Stimulated activated CD8-positive, alpha-beta memory T cell treated with anti-CD3 and anti-CD28 coated beads, Interleukin-2, amount 100 ng/mL, for 48 hours (primary cell): ENCODE data around the gene RERE.
"Not testable (repeated sequence)": the region's sequence is repeated elsewhere in the genome, so short reads cannot be mapped to it uniquely, and the experiment has no call there.

ENCODE experiments used
- DNase-seq, 2 donors: peaks; one replicate each; pipeline ENCODE4 v3.0.0-alpha.2; 2020; ENCODE audit warnings: low read depth in 2 of 2

Gene RERE

DNA sequence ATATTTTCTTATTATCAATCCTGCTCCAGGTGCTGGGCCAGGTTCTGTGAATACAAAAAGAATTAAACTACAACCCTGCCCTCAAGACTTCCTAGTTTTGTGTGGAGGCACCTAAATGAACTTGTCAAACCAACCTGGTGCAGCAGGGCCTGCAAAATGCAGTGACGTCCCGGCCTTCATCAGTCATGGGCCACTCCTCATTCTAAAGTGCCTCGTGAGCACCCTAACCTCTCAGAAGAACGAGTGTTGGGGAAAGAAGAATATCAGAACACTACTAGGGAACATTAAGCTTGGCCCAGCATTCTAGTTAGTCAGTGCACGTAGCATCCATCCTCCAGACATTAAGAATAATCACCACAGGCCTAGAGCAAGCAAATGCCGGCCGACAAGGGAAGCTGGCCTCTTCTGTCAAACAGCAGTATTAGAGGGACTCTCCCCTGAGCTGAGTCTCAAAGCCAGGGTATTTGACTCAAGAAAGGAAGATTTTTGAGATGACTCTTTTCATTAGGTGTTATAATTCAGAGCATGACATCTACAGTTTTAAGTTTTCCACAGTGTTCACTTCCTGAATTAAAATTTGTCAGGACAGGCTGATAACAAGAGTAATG lies 361.6 kb downstream of the RERE start:
- DNase-seq = no peak

DNA sequence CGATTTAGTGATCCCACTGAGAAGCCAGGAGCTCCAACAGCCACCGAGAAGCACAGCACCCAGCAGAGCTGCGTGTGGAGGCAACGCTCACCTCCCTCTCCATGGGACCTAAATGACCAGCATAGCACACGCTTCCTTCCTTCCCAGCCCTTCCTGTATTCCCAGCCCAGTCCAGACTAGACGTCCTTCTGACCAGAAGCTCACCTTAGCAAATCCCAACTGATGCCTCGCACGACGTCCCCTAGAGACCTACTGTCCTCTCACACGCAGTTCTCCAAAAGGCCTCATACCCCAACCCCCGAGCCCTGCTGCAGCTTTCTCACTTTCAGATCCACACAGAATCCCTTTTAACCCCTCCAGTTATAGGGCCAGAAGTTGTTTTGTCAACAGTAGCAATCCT lies 367.1 kb downstream of the RERE start:
- DNase-seq = no peak

DNA sequence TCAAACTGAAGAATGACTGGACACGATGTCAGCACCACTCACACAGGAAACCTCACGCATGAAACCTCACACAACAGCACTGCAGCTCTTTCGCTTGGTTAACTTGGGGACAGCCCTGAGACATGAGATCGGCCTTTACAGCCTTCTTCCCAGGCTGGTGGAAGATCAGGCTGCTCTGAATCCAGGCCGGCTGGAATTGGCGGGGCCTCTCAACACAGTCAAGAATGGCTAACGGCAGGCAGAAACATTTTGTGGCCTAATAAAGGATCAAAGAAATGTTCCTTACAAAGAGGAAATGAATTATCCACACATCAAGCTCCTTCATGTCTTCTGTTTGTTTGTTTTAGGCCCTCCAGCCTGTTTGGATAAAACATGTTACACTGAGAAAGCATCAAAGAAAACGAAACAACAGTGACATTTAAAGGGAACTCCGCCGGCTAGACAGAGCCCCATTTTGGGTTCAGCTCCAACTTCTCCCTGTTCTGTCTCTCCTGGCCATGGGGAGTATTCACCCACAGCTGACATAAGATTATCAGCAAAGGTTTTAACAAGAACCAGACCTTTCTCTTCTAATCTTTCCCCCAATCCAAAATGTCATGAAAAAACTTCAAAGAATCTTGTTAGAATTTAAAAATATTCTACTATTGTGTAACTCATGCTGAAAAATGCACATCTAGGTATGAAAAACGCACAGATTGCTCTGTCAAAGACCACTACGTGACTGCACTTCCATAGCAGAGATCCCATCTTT lies 368.4 kb downstream of the RERE start:
- no peak for DNase-seq

DNA sequence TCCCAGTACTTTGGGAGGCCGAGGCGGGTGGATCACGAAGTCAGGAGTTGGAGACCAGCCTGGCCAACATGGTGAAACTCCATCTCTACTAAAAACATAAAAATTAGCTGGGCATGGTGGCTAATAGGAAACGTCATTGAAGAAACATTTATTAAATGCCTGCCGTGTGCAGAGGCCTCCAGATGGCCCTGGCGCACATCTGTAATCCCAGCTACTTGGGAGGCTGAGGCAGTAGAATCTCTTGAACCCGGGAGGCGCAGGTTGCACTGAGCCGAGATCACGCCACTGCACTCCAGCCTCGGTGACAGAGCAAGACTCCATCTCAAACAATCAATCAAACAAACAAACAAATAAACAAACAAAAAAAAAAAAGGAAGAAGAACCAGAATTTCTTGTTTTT lies 368.9 kb downstream of the RERE start:
- not testable (repeated sequence) for DNase-seq

DNA sequence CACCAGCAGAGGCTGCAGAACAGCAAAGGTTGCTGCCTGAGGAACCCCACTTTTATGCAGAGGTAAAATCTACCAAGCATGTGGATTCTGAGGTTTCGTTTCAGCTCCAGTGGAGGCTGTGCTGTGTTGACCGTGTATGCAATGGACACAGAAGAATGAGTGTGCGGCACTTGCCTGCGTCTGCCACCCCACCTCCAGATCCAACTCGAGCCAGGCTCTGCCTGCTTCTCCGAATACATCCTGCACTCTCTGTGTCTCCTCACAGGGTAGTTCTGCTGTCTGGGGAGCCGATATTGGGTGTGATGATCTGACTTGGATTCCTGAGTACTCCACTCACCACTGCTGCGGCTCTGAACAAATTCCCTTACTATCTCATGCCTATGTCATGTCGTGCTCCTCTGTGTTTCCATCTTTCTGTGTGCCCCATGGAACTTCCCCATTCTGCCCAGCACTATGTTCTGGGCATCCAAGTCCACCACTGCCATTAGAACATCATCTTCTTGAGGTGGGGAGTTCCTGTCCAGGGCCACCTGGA lies 369.8 kb downstream of the RERE start:
- no peak for DNase-seq

DNA sequence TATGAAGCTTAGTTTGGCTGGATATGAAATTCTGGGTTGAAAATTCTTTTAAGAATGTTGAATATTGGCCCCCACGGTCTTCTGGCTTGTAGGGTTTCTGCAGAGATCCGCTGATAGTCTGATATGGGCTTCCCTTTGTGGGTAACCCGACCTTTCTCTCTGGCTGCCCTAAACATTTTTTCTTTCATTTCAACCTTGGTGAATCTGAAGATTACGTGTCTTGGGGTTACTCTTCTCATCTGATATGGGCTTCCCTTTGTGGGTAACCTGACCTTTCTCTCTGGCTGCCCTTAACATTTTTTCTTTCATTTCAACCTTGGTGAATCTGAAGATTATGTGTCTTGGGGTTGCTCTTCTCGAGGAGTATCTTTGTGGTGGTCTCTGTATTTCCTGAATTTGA lies 371.3 kb downstream of the RERE start:
- not testable (repeated sequence) for DNase-seq

DNA sequence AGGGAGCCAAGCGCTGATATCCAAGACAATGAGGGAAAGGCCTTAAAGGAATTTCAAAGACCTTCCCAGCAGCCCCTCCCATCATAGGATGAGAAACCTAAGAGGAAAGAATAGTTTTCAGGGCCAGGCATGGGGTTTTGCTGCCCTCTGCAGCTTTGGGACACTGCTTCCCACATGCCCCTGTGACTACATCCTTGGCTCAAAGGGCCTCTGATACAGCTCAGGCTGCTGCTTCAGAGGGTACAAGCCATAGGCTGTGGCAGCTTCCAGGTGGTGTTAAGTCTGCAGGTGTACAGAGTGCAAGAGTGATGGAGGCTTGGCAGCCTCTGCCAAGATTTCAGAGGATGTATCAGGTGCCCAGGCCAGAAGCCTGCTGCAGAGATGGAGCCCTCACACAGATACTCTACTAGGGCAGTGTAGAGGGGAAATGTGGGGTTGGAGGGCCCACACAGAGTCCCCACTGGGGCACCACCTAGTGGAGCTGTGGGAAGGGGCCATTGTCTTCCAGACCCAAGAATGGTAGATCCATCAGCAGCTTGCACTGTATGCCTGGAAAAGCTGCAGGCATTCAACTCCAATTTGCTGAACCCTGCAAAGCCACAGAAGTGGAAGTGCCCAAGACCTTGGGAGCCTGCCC lies 373.8 kb downstream of the RERE start:
- DNase-seq = no peak

DNA sequence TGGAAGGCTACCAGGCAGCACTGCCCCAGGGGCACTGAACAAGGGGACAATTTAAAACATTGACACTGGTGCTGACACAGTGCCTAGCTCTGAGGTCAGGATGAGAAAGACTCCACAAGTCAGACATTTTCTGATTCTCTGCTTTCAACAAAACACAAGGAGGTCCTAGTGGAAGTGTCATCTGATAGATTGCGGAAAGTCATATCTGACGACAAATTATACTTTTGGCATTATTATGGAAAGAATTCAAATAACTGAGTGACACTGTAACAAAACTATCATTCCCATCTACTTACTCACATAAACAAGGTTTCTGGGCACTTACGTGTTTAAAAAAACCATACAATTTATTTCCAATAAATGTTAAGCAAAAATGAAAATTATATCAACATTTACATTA lies 376.0 kb downstream of the RERE start:
- DNase-seq = no peak

DNA sequence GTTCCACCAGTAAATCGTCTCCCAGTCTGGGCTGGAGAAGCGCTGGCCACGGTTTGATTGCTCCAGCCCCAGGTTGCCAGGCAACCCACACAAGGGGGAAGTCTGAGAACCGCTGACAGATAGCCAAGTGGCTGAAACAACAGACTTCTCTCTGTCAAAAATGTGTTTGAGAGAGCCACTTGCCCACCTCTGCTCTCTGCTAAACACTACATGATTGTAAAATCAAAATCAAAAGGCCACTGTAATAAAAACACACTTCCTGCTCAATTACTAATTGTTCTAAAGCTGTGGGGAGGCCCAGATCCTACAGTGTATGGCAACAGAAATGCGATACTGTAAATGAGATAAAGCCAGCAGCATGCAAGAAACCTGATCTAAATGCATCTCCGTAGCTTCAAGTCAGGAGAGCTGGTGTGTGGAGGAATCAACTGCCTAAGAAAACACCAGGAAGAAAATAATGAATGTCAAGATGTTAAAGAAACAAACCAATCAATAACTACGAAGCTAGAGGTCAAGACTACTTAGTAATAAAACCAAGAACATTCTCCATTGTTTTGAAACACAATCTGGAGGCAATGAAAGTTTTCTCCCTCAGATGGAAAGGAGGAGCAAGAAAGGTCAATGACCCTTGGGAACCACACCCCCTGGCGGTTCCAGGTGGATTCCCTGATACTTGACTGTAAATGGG lies 378.3 kb downstream of the RERE start:
- DNase-seq = no peak

DNA sequence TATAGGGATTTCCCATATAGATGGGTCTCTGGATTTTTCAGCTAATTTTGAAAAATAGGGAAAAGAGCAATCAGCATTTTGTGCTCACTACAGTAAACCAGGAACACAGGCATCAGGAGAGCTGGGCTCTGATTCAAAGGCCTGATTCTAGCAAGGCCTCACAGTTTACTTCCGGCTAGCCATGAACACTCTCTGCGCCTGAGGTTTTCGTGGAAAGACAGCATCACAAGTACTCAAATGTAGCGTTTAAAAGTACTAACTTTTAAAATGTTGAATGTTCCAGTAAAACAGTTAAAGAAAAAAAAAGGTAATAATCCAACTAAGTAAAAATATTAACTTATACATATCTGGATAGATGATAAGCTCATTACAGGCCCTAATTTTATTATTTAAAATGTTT lies 379.0 kb downstream of the RERE start:
- DNase-seq = no peak

DNA sequence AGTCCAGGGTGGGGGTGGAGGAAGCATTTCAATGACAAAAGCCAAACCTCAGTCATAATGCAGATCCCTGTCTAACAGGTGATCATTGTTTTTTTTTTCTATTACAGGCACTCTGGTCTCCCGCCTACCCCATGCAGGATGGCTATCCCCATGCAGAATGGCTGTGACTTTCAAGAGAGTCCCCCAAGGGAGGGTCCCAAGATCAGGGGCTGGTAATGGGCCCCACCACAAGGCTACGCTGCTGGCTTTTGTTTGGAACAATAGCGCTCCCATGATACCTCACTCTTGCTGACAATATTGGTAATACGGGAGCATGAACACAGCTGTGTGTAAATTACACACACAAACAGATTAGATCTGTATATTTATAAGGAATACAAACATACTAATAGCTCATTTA lies 380.1 kb downstream of the RERE start:
- DNase-seq = no peak

DNA sequence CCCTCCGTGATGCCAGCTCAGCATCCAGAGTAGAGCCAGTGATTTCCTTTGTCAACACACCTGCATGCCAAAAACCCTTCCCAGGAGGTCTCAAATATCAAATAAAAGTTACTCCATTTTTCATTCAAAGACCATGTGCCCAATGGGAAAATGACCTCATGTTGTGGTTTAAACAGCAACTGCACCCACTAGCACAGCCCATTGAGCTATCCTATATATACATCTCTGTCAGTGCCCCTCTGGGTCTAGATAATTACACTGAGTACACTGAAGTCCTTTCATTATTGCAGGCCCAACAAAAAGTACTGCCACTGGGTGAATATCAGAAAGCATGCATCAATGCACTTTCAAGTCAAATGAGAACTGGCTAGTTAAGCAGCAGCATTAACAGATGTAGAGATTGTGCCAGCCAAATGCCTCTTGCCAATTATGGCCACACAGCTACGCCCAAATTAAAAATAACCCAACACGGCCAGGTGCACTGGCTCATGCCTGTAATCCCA lies 381.8 kb downstream of the RERE start:
- DNase-seq = no peak

DNA sequence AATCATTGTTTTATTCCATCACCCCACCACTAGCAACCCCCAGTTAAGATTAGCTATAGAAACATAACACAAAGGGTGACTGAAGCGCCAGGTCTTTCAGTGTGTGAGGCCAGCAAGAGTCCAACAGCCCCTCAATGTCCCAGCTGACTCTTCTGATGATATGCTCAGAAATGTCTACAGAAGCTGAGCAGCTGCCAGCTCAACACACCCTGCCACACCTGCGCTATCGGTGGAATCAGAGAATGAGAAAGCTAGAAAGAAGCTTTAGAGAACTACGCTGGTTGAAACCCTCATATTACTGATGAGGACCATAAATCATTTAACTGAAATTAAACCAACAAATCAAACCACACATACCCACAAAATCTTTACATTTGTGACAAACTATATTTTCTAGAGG lies 383.3 kb downstream of the RERE start:
- DNase-seq = no peak

DNA sequence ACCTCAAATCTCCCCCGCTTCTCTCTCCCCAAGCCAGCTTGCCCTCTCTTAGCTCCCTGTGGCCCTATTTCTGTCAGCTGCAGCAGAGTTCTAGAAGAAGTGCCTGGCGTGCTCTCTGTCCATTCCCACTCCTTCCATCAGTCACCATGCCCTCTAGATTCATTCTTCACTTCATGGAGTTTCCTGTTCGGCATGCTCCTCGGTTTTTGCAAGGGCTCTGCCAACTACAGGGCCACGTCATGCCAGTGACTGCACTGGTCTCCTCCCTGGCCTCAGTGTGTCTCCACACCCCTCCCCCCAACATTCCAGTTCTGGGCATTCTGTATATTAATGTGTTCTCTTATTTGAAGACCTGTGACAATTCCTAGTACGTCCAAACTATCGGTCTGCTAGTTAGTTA lies 385.7 kb downstream of the RERE start:
- DNase-seq = no peak

DNA sequence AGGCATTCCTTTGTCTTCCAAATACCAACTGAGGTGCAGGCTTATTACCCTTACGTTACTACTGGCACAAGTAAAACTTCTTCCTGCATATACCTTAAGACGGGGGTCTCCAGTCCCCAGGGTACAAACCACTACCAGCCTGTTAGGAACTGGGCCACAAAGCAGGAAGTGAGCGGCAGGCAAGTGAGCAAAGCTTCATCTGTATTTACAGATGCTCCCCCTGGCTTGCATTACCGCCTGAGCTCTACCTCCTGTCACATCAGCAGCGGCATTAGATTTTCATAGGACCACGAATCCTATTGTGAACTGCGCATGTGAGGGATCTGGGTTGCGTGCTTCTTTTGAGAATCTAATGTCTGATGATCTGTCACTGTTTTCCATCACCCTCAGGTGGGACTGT lies 386.4 kb downstream of the RERE start:
- no peak for DNase-seq

DNA sequence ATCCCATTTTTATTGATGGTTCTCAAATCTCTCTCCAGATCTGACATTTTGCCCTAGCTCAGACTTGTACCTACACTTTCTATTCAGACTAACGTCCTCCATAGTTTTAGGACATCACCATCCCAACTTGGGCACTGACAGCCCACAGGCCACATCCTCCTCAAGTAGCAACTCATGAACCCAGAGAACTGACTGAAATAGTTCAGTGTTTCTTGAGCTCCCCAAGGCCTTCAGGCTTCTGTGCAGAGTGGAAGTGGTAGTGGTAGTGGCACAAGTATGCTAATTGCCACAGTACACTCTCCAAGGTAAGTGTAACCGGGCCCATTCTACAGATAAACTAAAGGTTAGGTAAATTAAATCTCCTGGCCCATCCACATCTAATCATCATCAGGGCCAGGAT lies 387.0 kb downstream of the RERE start:
- DNase-seq = no peak

DNA sequence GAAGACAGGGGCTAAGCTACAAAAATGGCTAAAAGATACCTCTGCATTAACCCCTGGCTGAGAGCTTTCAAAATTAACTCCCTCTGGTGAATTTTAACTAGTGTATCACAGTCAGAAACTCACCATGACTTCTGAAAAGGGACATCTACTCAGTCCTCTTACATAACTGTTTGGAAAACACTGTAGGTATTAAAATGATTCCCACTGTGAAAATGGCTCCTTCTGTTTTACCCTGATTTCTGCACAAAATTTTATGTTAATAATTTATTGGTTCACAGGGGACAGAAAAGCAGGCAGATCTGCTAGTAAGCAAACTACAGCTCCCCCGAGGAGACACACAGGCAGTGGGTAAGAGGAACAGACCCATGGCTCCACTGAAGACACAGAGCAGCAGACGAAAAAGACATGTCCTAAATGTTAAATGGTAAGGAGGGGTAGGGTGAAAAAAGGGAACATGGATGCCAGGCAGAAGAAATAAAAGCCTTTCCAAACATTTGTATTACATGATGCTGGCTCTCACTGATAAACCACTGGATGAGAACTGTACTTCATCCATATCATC lies 387.8 kb downstream of the RERE start:
- no peak for DNase-seq

DNA sequence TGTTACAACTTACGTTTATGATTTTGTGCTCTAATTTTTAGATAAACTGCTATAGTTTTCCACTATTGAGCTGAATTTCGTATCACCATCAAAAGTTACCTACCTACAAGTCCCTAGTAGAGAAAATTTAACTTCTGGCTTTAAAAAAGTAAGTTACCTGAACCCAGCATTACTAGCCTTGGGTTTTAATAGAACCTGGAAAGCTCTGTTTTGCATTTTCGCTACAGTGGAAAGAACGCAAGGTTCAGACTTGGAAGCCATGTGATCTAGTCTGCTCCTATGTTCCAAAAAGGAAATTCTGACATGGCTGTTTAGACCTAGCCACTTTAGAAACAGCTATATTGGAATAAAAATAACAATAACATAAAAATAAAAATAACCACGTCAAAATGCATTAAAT lies 389.0 kb downstream of the RERE start:
- no peak for DNase-seq

DNA sequence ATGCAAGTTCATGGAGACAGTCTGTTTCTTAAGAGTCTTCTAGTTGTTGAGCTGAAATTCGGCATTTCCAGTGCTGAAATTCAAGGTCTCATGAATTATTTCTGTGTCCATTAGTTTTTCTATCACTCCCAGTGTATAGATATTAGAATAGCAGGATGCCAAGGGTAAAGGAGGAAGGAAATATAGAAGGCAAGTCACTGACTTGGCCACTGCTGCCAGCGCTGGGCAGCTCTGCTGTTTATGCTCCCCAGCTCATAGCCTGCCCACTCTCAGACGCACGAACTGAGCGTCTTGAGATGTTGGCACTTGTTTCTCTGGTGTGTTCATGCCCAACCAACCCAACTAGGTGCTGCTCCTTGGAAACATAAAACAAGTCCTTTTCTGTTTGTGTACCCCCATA lies 389.5 kb downstream of the RERE start:
- DNase-seq = no peak

DNA sequence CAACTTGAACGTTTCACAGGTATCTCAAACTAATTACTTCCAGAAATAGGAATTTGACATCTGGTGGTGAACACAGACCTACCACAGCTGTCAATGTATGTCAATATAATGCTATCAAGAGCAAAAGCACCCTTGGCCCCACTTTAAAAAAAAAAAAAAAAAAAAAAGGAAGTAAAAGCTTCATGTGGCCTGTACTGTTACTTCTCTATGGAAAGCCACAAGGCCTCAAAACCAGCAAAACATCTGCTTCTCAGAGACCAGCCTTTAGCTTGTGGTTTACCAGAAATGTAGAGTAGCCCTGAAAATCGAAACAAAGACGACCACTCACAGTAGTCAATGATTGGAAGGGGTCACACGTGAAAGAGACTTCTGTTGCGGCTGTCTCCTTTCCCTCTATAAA lies 389.9 kb downstream of the RERE start:
- no peak for DNase-seq

DNA sequence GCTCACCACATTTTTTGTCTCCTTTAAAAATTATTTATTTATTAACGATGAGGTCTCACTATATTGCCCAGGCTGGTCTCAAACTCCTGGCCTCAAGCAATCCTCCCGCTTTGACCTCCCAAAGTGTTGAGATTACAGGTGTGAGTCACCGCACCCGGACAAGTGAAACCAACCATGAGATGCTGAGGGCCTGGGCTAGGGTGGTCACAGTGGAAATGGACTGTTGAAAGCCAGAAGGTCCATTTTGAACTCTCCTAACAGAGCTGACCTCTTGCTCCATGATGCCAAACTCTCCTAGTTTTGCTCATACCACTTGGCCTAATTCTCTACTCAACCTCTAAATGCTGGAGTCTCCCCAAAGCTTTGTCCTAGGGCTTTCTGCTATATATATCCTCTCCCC lies 390.4 kb downstream of the RERE start:
- no peak for DNase-seq

DNA sequence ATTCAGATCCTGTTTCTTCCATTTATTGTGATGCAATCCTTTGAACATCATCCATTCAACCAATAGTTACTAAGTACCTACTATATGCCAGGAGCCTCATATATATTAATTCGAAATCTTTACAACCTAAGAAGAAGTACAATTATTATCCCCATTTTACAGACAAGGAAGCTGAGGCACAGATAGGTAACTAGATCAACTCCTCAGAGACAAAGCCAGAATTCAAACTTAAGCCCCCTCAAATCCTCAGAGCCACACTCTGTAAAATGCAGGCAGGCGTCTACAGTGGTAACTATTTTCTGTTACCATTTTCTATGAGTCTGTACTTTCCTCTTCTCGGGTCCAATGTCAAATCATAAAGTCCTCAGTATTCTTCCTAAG lies 391.7 kb downstream of the RERE start:
- DNase-seq = no peak
